Fibroblast of skin of scalp (primary cell): ENCODE data around the gene RTP3. TPM values are rescaled to one million over a fixed set of nuclear protein-coding genes. Genes with fewer than 3 reads are reported as not detected.

Experiments
- DNase-seq: peaks from one replicate; pipeline ENCODE4 v3.0.0-alpha.2; 2013
- polyA plus RNA-seq, 2 experiments: library from polyadenylated mRNA; unstranded; fragments of 120-200 nt; gene quantifications; one replicate each; pipeline ENCODE4 v1.2.1, GENCODE V29; 2013; ENCODE audit not compliant: insufficient read length in 2 of 2

The RTP3 gene
- polyA plus RNA-seq (2013, experiment 1 of 2; ENCODE audit: insufficient read length): not detected
- polyA plus RNA-seq (2013, experiment 2 of 2; ENCODE audit: insufficient read length): not detected

DNA sequence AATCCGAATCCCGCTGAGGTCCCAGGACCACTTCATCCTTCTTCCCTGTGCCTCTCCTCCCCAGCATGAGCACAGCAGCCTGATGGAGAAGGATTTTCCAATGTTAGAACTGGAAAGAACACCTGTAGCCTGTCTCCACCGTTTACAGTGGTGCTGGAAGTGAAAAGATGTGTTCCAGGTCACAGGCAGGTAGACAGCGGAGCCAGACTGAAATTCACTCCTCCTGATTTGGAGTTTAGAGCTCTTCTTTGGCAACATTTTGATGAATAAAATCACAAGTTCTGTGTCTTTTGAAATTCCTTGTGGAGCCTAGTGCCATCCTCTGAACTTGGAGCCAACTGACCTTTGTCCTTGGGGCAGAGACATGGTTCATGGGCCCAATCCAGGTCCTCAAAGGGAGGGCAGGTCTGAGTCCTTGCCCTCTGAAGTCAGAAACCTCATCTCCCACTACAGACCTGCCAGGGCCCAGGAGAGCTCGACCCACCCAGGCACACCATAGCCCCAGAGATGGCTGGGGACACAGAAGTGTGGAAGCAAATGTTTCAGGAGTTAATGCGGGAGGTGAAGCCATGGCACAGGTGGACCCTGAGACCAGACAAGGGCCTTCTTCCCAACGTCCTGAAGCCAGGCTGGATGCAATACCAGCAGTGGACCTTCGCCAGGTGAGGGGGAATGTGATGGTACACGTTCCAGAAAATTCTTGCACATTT is at the start of gene RTP3:
Gene RTP3 (plus strand): TSS at position 421 of the 710 bp plus-strand sequence. CDS start 87 bp downstream, at position 508.
- DNase-seq: no peak

DNA sequence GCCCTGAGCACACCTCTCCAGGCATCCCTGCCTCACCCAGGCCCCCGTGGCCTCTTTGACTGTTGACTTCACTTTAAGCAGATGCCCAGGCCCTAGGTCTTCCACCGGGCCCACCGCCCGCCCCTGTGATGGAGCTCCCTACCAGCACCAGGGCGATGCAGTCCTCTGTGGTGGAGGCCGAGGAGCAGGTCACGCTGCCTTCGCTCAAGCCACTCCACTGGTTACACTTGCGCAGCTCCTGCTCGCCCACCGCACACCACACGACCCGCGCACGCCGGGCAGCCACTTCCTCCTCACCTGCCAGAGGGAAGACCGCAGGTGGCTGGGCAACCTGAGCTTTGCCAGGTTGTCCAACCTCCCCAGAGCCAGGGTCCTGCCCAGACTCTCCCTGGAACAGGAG is 49.1 kb upstream of the RTP3 start:
- DNase-seq: no peak

DNA sequence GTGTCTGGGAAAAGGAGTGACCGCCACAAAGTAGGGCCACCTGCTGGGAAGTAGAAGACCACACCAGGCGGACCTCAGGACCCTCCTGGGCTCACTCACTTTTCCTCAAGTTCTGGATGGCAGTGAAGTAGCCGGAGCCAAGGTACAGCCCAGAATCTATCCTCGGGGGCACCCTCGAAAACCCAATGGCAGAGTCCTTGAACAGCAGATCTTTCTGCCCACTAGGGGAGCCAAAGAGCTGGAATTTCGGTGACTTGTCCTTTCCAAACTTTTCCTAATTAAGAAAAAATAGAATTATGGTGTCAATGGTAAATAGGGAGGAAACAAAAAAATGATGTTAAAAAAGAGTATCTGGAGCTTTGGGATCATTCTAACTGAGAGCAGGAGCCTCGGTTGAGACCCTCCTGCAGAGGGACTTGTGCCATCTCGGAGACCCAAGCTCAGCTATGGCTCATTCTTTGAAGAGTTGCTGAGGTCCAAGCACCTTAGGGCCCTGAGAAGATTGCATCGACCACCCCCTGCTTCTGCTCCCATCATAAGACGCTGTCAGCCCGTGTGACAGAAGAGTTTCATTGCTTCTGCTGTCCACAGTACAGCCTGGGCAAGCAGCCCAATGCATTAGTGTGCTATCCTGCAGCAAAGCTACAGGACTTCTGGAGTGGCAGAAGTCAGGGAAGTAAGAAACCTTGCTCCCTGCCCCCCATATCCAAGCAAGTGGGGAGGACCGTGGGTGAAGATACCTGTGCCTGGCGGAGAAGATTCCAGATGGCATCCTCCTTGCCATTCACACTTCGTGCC is 47.8 kb upstream of the RTP3 start:
- DNase-seq: peak; percentile 14

DNA sequence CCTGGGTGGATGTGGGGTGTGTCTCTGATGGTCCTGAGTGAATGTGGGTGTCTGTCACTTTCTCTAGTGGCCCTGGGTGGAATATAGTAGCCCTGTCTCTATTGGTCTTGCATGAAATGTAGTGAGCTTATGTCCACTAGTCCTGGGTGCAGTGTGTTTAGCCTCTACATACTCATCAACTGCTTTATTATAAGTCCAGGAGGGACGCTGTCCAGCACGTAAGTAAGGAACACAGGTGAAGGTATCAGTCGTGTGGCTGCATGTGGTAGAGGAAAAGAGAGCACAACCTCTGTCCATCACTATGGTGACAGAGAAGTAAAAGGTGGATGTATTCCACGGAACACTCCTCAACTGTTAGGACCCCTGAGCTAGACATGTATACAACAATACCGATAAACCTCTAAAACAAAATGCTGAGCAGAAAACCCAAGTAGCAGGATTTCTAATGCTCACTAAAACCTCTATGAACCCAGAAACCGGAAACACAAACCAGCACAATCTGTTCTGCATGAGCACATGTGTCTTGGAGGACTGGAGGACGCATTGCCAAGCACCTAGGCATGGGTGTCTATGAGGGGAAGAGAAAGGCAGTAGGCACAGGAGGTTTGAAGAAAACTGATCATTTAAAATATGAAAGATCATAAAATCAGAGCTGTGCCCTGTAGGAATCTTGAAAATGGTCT is 44.1 kb upstream of the RTP3 start:
- DNase-seq: no peak

DNA sequence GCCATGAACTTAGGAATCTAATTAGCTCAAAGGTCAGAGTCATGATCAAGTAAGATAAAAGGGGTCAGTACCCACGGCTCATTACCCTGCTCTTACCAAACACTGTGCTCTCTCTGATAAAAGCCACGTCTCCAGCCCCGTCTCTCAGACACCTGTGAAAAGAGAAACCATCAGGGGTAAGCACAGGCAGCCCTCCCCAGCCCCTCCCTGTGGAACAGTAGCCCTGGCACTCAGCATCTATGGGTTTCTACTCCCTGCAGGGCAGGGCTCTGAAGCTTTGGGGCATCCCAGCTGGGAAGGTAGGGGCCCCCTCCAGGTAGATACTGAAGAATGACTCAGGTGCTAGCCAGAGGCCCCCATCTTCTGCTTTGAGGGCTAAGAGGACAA is 43.6 kb upstream of the RTP3 start:
- DNase-seq: no peak

DNA sequence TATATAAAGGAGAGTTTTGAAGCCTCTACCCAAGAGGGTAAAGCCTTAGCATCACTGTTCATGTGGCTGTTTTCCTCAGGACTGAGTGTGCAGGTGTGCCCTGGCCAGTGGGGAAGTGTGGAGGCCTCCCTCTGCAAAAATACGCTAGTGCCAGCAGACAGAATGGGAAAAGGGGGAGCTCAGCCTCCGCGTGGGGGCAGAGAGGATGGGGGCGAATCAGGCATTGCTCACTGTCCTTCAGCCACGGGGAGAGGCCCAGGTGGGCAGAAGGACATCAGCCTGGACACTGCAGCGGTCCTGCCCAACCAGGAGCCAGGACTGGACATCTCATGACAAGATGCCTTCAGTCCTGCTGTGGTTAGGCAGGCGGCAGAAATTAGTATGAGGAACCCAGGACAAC is 43.2 kb upstream of the RTP3 start:
- no peak for DNase-seq

DNA sequence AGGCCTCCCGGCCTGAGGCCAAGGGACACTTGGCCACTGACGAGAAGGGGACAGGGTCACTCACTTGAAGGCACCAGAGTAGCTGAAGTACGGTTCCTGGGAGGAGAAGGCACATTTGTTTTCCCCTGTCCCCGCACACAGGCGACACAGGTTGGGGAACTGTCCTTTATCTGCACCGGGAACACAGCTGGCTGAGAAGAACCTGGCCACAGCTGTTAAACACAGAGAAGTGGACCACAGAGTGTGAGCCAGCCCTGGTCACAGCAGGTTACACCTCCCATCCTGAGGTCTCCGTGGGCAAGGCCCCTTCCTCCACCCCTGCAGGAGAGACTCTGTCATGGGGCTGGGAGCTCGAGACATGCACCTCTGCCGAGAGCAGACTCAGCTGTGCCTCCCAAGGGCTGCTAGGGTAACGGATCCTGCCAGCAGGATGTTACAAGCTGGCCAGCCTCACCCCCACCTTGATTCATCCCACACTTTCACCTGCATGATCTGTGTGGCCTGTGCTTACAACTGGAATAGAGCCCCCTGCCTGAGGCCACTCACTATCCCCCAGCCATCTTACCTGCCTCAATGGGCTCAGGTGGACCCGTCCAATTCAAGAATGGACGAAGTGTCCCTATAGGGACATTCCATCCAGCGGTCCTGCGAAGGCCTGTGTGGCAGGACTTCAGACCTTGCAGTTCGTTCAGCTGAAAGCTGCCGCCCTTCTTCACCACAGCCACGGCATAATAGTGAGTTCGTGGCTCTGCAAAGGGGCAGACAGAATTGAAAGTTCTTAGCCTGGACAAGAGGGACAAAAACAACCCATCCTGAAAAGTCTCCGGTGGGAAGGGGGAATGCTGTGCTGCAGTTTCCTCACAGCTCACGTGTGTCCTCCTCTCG is 42.3 kb upstream of the RTP3 start:
- no peak for DNase-seq

DNA sequence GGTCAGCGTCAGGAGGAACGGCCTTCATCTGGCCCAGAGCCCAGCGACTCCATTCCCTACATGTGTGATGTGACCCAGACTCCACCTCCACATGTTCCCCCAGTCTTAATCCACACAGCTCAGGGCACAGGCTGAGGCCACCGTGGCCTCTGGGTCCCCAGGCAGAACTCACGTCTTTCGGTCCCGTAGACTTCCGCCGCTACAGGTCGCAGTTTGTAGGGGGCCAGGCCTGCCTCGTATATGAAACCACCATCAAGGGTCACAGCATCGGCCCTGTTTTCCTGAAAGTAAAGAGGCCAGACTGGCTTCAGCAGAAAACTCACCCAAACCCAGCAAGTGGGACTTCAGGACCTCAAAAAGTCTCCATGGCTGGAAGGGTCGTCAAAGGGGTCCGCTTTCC is 41.7 kb upstream of the RTP3 start:
- DNase-seq: no peak

DNA sequence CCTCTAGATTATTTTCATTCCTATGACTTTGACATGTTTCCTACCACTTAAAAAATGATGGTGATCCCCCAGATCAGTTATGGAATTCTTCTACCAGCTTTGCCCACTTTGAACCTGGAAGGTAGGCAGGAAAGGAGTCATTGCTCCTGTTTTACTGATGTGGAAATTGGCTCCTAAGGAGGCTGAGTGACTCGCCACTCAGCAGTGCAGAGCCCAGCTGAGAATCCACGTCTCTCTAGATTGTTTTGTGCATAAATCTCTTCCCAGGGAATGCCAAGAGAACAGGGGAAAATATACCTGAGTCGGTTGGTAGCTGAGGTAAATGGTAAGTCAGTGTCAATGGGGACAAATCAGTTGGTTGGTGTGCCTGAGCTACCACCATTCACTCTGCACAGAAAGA is 37.7 kb upstream of the RTP3 start:
- DNase-seq: no peak

DNA sequence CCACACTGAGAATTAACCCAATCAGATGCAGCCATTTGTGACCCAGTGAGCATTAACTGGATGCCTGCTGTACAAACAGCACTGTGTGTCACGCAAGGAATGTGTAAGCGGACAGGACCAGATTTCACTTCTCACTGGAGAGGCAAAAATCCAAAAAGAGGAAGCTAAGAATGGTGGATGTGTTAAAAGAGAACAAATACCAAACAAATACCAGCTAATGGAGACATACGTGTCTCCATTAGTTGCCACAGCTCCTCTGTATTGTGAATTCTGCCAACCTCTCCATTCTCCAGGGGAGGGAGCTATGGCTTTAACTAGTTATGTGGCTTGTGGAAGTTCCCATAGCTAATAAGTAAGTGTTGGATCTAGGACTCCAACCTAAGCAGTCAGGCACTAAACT is 35.7 kb upstream of the RTP3 start:
- peak; percentile 29 for DNase-seq

DNA sequence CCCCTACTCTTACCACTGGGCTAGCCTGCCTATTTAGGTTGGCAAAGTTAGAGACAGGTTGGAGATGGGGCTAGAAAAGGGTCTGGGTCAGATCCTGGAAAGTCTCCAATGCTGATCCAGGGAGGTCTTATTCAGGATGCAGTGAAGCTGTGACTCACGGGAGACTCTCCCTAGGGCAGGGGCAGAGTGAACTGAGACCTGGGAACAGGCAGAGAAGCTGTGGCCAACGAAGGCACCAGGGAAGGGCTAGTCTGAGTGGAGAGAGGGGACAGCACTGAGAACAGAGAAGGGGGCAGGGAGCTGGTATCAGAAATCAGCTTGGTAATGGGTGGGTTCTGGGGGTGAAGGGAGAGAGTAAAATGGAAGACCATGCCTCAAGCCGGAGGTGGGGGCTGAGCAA is 35.3 kb upstream of the RTP3 start:
- DNase-seq: no peak

DNA sequence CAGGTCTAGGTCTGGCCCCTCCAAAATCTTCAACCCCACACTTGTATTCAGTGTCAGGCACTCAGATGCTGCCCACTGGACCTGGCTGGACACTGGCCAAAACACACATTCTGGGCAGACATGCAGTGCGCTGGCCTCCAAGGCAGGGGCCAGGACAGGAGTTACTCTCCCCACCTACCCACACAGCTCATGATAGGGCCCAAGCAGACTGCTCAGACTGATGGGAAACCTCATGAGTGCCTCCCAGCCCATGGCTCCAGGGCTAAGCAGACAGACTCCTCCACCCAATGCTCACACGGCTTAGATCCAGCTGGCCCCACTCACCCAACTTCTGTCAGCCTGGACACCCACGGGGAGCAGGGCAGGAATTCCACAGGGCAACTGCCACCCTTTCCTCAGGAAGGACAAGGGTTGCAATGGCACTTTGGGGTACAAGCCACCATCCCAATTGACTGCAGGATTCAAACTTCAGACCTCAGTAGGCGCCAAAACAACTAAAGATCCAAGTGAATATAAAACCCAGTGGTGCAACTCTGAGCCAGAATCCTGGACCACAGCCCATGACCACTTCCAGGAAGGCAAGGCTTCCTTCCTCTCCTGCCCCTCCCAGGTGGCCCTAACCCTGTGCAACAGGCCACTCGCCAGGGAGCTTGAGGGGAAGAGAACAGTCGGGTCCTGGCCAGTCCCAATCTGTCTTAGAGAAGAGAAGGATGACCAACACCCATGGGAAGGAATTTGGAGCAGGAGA is 34.5 kb upstream of the RTP3 start:
- no peak for DNase-seq

DNA sequence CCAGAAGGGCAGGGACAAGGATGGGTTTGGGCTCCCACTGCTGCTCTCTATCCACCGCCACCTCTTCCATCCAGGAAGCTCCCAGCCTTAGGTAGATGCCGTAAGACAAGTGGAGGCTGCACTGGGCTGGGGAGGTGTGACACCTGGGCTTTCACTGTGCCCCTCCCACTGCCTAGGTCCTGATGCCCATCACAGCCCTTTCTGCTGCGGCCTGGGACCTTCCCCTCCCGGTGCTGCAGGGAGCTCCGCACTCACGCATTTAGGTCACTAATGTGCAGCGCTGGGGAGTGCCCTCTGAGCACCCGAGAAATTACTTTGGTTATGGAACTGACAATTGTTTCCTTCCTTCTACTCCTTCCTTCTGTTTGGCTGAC is 33.9 kb upstream of the RTP3 start:
- DNase-seq: no peak

DNA sequence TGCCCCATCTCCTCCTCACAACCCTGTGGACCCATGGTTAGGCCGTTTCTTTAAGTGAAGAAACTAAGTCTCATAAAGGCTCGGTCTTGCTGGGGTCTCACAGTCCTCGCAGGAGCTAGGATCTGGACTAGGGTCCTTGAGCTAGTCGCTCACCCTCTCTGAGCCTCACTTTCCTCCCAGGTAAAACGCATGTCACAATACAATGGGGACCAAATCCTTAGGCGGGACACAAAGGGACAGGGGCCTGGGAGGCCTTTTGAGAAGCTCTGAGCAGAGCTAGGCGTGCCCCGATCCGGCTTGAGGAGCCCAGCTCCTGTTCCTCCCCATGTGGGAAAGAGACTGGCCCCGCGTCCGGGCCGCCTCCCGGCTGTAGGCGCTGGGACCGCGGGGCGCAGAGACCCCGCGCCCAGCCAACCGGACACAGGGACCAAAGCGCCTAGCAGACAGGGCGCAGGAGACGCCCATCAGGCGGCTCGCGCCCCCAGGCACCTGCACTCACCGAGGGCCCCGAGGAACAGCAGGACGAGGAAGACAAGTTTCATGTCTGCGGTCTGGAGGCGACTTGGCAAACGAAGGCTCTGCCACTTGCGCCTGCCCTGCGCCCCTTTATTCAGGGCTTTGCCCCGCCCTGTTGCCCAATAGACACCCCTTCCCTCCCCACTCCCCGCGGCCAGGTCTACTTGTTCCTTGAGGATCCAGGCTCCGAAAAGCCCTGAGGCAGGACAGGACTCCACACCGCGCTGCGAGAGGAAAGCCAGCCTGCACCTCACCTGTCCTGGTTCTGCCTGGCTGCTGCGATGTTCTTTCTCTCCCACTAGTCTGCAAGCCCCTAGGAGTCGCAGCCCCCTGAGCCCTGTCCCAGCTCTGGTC is 33.2 kb upstream of the RTP3 start, which contains the start of gene LTF:
Gene LTF (minus strand): TSS at position 580 of the 870 bp plus-strand sequence. CDS start 38 bp downstream, at position 542.
- no peak for DNase-seq

DNA sequence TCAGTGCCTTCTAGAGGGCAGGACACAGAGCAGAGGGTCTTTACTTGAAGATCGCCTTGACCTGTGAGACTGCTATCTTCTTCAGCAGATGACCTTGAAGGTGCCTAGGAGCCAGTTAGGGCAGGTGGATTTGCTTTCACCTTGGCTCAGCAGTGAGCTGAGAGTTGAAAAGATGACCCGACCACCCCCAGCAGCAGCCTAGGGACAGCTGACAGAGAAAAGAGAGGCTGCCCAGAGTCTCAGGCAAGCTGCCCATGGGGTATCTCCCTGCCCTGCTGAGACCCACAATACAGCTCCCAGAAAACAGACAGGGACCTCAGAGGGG is 32.6 kb upstream of the RTP3 start:
- no peak for DNase-seq

DNA sequence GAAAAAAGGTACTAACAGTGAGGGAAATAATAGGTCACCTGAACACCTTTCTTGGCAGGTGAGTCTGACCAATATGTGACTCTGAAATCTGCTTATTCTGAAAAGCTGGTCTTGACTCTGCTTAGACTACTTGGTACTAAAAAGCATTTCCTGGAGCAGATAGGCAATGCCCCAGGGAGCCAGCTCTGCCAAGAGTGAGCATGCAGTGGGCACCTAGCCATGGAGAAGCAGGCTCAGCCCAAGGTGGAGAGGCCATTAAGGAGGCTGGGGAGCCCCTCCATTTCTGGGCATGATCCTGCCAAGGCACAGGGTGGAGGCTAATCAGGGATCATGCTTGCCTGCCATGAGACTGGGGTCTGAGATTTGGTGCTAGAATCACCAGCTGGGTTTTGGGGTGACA is 31.5 kb upstream of the RTP3 start:
- no peak for DNase-seq

DNA sequence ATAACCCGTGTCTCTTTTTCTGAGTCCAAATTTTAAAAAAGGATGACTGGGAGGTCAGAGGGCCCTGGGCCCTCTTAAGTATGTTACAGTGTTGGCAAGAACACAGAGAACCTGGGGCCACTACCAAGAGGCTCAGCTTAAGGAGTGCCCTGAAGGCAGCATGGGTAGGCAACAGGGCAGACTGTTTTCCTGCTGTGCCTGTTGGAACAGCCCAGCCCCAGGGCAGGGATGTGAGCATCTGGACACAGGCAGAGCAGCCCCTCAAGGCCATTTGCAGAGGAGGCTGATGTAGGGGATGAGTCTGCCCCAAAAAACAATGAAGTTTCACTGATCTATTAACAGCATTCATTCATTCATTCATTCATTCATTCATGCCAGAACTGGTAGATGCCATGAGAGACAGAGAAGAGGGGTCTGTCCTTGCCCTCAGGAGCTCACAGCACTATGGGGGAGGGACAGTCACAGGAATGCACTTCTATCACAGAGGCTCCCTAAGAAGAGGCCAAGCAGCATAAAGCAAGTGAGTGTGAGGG is 30.8 kb upstream of the RTP3 start:
- no peak for DNase-seq

DNA sequence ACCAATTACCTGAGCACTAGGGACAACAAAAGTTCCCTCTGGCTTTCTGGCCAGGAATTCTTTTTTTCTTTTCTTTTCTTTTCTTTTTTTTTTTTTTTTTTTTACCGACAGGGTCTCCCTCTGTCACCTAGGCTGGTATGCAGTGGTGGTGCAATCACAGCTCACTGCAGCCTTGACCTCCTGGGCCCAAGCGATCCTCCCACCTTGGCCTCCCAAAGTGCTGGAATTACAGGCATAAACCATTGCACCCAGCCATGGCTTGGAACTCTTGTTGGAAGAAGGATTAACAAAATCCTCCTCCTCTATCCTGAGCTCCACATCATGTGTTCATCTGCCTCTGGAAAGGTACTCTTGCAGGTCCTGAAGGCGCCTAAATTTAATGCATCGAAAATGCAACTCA is 30.2 kb upstream of the RTP3 start:
- DNase-seq: no peak

DNA sequence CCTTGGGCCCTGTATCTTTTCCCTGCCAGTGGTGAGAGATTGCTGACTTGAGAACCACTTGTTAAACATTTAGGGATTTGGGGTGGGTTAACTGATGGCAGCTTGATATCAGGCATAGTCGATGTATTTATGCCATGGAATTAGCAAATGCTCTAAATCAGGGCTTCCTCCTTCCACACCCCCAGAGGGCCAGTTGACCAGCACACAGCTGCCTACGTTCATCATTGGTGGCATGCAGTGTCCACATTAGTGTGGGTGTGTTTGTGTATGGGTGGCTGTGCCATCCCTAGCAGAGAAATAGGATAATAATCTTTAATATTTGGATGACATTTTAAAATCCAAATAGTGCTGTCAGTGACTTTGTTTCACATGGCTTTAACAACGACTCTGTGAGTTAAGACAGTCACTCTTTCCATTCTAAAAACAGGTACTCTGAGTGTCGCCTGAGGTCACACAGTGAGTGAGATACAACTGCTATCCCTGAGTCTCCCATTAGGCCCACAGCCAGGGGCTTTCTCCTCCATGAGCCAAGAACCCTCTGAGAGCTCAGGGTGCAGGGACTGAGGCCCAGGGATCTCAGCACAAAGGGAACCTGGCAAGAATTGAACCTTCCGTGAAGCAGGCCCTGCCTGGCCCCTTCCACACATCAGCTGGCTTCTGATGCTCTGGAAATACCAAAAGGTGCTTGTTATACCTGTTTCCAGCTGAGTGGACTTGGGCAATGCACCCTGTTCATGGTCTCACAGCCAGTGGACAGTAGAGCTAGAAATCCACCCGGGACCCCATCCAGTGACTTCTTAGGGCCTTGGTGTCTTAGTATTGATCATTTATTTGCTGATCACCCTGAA is 28.8 kb upstream of the RTP3 start:
- DNase-seq: no peak
